Measurements from ENCODE around the gene NEK1. TPM values are rescaled to one million over a fixed set of nuclear protein-coding genes. Genes with fewer than 3 reads are reported as not detected.
"Not testable (repeated sequence)": the region's sequence is repeated elsewhere in the genome, so short reads cannot be mapped to it uniquely, and the experiment has no call there.

NEK1 gene
- total and polyA plus RNA-seq, 2 experiments from 2014 or later: 9.3 to 19.5 TPM

GRCh38 chr4:169452644-169453043, 159.7 kb downstream of the NEK1 start:
- not testable (repeated sequence) for H3K27ac Mint-ChIP-seq, H3K4me1 Mint-ChIP-seq
- peaks cover 32% of the 10 kb centered on the region for H3K36me3 Mint-ChIP-seq (ENCODE audit: low read depth)

DNA sequence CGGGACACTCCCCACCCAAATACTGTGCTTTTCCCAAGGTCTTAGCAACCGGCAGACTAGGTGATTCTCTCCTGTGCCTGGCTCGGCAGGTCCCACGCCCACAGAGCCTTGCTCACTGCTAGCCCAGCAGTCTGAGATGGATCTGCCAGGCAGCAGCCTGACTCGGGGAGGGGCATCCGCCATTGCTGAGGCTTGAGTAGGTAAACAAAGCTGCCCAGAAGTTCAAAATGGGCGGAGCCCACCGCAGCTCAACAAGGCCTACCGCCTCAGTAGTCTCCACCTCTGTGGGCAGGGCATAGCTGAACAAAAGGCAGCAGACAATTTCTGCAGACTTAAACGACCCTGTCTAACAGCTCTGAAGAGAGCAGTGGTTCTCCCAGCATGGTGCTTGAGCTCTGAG, 163.4 kb downstream of the NEK1 start:
- H3K4me3 ChIP-seq; H3K4me2 ChIP-seq; H4K20me1 ChIP-seq (replicated peaks; ENCODE audit: insufficient read depth); H3K79me2 ChIP-seq (replicated peaks; ENCODE audit: insufficient read depth); H2AFZ ChIP-seq; DNase-seq (ENCODE audit: low spot score); H3K4me1 Mint-ChIP-seq; H3K27ac Mint-ChIP-seq; ATAC-seq; H3K36me3 ChIP-seq (ENCODE audit: insufficient read depth); H3K27me3 ChIP-seq (ENCODE audit: insufficient read depth); H3K4me3 Mint-ChIP-seq; H3K4me1 ChIP-seq (ENCODE audit: insufficient read depth); H3F3A ChIP-seq (replicated peaks; ENCODE audit: low read depth); H3K27ac ChIP-seq (ENCODE audit: low read depth); H3K27me3 Mint-ChIP-seq (ENCODE audit: insufficient read depth, low read depth, poor library complexity); H3K9me2 ChIP-seq (ENCODE audit: insufficient read depth): not testable (repeated sequence)
- peaks cover 38% of the 10 kb centered on the region for H3K36me3 Mint-ChIP-seq (ENCODE audit: low read depth)
- H3K9me3 Mint-ChIP-seq: peaks cover 19% of the 10 kb centered on the region

More at GRCh38 chr4:169452644-169453043, 159.7 kb downstream of the NEK1 start:
- H3K4me1 ChIP-seq (ENCODE audit: insufficient read depth); H3K27me3 ChIP-seq (ENCODE audit: insufficient read depth); H3F3A ChIP-seq (replicated peaks; ENCODE audit: low read depth); H3K36me3 ChIP-seq (ENCODE audit: insufficient read depth); H3K9me2 ChIP-seq (ENCODE audit: insufficient read depth); H3K79me2 ChIP-seq (replicated peaks; ENCODE audit: insufficient read depth); H4K20me1 ChIP-seq (replicated peaks; ENCODE audit: insufficient read depth); H3K4me3 Mint-ChIP-seq; H3K27ac ChIP-seq (ENCODE audit: low read depth); H2AFZ ChIP-seq; DNase-seq (ENCODE audit: low spot score); H3K4me3 ChIP-seq; H3K27me3 Mint-ChIP-seq (ENCODE audit: insufficient read depth, low read depth, poor library complexity); ATAC-seq; H3K4me2 ChIP-seq: not testable (repeated sequence)
- H3K9me3 Mint-ChIP-seq: peaks cover 27% of the 10 kb centered on the region

DNA sequence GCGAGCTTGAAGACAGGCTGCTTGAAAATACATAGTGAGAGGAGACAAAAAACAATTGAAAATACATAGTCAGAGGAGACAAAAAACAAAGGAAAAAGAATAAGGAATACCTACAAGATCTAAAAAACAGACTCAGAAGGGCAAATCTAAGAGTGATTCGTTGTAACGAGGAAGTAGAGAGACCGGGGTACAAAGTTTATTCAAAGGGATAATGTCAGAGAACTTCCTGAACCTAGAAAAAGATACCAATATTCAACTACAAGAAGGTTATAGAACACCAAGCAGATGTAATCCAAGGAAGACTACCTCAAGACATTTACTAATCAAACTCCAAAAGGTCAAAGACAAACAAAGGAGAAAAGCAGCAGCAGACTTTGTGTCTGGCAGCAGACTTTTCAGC, 165.6 kb downstream of the NEK1 start:
- Histone ChIP-seq H4K20me1 (replicated peaks; ENCODE audit: insufficient read depth) (no peaks in the 10 kb centered on the region), H3K27me3 (ENCODE audit: insufficient read depth) (no peaks in the 10 kb centered on the region), H3K4me2 (no peak overlapping the region), H3K4me3 (no peak overlapping the region), H3K36me3 (ENCODE audit: insufficient read depth) (0 out of 2 replicates have a peak, but pooled peaks cover 4% of the 10 kb centered on the region), H3K27ac (ENCODE audit: low read depth) (no peak overlapping the region), H3F3A (replicated peaks; ENCODE audit: low read depth) (no peaks in the 10 kb centered on the region), H3K4me1 (ENCODE audit: insufficient read depth) (no peaks in the 10 kb centered on the region), H3K79me2 (replicated peaks; ENCODE audit: insufficient read depth) (no peaks in the 10 kb centered on the region), H3K9me2 (ENCODE audit: insufficient read depth) (peaks cover 3% of the 10 kb centered on the region; the same call in 1 of the 2 replicates), H2AFZ (no peak overlapping the region)
- Mint-ChIP-seq H3K27ac (no peak overlapping the region), H3K27me3 (ENCODE audit: insufficient read depth, low read depth, poor library complexity) (peaks cover 3% of the 10 kb centered on the region), H3K9me3 (peaks cover 18% of the 10 kb centered on the region), H3K4me1 (no peaks in the 10 kb centered on the region; the same call in 2 of the 3 replicates), H3K36me3 (ENCODE audit: low read depth) (peaks cover 40% of the 10 kb centered on the region), H3K4me3 (no peak overlapping the region)
- ATAC-seq: no peak
- DNase-seq (ENCODE audit: low spot score): no peak
- TF ChIP-seq NANOG (IDR thresholded peaks at IDR 0.05; ENCODE audit: borderline replicate concordance) (no peak), EZH2phosphoT487 (IDR thresholded peaks at IDR 0.05; ENCODE audit: unreplicated experiment) (no peak), ZNF114 (CRISPR knock-in tag; IDR thresholded peaks at IDR 0.05) (no peak), STAT1 (IDR thresholded peaks at IDR 0.05; ENCODE audit: unreplicated experiment) (no peak), CTCF (conservative IDR thresholded peaks at IDR 0.05; ENCODE audit: low read depth in 2 of 2) (no peak)
